Measurements from ENCODE around the gene SLC43A2.

DNA sequence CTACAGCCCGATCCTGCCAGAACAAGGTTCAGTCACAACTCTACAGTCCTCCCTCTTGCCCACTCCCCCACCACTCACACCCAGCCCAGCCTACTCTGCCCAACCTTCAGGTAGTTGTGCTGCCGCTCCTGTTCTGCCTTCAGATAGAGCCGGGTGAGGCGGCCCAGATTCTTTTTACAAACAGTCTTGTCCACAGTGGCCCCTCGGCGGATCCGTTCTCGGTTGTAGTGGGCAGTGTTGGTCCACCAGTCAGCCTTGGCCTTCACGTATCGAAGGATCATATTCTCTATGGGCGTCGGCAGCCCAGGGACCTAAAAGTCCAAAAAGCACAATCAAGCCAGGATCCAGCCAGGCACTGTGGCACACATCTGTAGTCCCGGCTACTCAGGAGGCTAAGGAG lies 47.8 kb upstream of the SLC43A2 start:
- TF ChIP-seq, protein P1, sequence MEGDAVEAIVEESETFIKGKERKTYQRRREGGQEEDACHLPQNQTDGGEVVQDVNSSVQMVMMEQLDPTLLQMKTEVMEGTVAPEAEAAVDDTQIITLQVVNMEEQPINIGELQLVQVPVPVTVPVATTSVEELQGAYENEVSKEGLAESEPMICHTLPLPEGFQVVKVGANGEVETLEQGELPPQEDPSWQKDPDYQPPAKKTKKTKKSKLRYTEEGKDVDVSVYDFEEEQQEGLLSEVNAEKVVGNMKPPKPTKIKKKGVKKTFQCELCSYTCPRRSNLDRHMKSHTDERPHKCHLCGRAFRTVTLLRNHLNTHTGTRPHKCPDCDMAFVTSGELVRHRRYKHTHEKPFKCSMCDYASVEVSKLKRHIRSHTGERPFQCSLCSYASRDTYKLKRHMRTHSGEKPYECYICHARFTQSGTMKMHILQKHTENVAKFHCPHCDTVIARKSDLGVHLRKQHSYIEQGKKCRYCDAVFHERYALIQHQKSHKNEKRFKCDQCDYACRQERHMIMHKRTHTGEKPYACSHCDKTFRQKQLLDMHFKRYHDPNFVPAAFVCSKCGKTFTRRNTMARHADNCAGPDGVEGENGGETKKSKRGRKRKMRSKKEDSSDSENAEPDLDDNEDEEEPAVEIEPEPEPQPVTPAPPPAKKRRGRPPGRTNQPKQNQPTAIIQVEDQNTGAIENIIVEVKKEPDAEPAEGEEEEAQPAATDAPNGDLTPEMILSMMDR (conservative IDR thresholded peaks at IDR 0.05) = no peak
- TF ChIP-seq EZH2 (IDR thresholded peaks at IDR 0.05; ENCODE audit: low read depth) = no peak

Measured in PC-9 (cell line).